GM18867 (cell line): Measurements from ENCODE around the gene ID3.
A peak's percentile ranks its signal among the peaks of the same experiment; 100 is the strongest.

Experiments
- ATAC-seq: cut with Tn5 transposase; IDR thresholded peaks from one replicate; pipeline ENCODE4 v1.9.1; 2021; ENCODE audit warnings: mild to moderate bottlenecking, moderate library complexity; ENCODE audit not compliant: unreplicated experiment

The ID3 gene

DNA sequence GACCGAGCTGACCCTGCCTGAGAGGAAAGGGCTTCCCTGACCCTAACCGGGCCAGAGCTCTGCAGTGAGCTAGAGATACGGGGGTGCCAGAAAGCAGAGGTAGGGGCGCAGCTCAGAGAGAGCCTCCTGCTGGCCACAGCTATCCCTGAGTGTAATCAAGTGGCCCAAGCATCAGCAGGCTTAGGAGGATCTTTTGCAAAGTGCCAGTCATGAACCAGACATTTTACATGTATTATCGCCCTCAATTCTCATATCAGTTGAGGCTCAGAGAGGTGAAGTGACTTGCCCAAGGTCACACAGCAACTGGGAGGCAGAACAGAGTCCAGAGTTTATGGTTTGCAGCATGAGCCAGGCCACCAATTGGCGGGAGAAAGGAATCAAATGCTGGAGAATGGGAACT, 7.0 kb upstream of the ID3 start:
- no peak for ATAC-seq

DNA sequence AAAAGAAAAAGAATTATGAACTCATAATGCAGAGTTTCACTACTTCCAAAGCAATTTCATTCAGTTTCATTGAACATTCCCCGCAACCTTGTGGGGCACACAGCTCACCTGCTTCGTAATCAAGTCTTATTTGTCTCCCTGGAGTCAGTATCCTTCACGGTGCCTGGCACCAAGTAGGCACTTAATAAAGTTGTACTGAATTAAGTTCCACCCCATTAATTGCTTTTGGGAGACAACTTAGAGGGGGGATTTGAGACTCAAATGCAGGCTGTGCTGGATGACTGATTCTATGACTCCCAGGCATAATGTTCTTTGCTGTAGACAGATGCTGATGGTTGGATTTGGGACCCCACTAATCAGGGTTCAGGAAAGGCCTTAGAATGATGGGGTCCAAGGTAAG, 6.5 kb upstream of the ID3 start:
- ATAC-seq = no peak

DNA sequence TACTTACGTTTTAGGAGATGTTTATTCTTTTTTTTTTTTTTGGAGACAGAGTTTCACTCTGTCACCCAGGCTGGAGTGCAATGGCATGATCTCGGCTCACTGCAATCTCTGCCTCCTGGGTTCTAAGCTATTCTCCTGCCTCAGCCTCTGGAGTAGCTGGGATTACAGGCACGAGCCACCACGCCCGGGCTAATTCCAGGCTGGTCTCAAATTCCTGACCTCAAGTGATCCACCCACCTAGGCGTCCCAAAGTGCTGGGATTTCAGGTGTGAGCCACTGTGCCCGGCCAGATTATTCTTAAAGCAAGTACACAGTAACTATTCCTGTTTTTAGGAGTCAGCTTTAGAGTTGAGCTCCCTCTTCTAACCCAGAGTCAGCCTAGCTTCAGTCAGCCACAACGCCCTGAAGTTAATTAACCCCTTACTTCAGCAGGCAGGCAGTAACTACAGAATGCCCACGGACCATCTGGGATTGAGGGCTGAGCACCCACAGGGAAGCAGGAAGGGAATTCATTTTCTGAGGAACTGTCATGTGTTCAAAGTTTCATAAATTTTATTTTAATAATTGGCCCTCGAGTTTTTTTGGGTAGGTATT, 5.3 kb upstream of the ID3 start:
- ATAC-seq = no peak

DNA sequence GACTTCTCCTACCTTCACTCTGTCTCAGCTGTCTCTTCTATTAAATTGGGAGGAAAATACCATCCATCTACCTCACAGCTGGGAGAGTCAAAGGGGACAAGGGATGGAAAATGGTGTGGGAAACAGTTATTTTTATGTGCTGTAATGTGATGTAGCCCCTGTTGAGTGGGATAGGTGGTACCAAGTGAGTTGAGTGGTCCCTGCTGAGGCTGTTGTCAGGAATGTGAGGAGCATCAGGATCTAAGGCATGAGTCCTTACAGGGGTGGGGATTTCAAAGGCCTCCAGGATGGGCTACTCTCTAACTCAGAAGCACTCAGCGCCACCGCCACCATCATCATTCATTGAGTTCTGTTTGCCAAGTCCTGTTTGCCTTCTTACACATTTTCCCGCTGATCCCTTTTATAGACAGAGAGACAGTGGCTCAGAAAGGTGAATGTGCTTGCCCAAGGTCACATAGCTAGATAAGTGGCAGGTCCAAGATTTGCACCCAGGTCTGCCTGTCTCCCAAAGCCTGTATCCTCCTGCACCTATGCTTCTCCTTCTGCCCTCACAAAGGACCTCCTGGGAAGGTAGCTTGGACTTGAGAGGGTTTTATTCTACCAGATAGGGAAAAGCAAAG, 4.6 kb upstream of the ID3 start:
- no peak for ATAC-seq

DNA sequence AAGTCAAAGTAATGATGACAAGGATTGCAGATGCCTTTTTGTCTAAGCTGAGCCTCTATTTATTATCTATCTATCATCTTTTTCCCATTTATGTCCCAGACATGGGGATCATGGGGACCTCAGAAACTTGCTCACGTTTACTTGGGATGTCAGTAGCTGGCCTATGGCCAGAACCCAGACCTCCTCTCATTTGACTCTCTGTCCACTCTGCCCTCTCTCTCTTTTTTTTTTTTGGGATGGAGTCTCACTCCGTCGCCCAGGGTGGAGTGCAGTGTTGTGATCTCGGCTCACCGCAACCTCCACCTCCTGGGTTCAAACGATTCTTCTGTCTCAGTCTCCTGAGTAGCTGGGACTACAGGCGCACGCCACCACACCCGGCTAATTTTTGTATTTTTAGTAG, 3.7 kb upstream of the ID3 start:
- ATAC-seq = no peak

DNA sequence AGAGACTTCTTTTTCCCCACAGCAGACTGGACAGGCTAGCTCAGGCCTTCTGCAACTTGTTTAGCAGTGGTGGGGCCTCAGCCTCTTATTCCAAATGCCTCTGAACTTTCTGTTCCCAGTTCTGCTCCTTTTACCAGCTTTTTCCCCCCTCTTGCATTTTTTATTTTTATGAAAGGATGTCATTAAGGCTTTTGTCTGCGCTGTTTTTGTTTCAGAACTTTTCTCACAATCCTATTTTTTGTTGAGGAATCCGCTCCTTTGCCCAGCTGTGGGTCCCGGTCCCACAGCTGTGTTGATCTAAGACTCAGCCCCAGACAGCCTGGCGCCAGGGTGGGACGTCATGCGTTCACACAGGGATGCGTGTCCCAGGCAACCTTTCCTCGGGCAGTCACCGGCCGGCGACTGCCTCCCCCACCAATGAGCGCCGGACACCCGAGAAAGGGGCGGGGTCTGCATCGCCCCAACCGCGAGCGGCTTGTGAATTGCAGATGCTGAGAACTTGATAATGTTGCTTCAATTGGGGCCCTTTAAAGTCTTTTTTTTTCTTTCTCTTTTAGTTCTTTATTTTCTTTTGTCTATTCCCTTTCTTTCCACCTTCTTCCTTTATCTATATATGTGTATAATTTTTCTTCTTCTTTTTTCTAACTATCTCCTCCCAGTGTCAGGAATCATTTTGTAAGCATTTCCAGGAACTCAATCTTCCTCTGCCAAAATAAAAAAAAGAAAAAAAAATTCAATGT, 3.0 kb upstream of the ID3 start:
- ATAC-seq = no peak

DNA sequence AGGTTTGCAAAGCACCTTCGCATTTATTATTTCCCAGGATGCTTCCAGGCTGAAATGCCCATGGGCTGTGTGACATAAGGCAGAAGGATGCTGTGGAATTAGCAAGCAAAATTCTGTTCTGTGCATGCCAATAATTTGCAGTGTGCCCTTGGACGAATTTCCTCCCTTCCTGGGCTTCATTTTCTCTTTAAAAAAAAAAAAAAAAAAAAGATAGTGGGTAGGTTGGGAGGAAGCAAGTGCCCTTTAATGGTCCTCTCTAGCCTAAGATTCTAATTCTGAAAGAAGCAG, 2.5 kb upstream of the ID3 start:
- no peak for ATAC-seq

DNA sequence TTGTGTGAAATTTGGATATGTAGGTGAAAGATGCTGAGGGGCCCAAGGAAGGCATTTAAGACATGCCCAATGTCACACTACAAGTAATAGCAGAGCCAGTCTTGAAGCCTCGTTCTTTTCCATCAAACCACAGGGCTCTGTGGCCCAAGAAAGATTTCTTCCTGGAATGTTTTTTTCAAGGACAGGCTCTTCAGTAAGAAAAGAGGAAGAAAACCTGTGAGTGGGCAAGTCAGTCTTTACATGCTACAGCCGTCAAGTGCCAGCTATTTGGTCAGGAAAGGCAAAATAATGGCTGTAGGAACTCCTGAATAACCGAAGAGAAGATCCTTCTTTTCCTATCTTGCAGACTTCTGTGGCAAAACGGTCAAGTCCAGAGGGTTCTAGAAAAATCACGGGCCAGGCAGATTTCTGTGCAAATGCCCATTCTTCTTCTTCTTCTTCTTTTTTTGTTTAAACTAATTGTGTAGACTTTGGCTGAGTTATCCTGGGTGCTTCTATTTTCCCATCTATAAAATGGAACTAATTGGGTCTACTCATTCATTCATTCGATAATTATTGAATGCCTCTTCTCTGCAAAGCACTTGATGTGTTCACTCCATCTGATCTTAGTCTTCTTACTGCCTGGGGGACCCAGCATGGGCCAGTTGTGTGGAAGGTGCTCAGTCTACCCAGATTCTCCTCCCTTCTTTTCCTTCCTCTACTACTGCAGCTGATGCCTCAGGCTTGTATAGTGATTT, 1.9 kb upstream of the ID3 start:
- ATAC-seq = no peak

DNA sequence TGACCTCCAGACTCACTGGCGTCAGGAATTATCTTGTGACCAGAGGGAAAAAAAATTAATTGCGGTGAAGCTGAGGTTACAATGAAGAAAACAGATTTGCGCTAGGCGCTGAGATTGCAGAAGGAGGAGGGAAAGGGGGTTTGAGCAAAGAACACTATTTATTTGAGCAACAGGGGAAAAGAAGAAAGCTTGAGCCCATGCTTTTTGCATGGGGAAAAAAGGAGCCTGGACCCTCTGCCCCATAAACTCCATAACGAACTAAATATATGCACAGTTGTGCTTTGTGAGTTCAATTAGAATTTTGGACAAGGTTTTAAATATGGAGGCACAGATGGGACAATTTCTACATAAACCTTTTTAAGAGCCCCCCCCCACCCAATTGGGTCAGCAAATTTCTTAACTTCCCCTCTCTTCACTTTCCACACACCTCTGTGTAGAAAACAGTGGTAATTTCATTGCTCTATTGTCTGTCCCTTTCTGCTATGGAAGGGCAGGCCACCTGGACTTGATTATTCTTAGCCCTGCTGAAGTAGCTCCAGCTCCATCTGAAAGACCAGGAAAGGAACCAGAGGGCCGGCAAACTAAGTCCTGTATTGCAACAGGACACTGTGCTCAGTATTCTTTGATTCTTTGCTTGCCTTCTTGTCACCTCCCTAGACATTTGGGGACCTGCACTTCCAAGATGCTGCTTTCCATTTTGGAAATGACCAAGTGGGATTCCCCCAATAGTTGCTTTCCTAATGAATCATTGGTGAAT, 862 bp upstream of the ID3 start:
- no peak for ATAC-seq

DNA sequence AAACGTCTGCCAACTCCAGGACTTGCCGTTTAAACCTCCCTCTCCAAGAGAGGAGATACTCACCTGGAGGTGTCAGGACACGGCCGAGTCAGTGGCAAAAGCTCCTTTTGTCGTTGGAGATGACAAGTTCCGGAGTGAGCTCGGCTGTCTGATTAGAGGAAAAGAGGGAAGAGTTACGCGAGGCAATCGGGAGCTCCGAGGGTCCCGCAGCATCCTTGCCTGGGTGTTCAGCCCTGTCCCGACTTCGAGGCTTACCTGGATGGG, 497 bp downstream of the ID3 start:
- no peak for ATAC-seq

DNA sequence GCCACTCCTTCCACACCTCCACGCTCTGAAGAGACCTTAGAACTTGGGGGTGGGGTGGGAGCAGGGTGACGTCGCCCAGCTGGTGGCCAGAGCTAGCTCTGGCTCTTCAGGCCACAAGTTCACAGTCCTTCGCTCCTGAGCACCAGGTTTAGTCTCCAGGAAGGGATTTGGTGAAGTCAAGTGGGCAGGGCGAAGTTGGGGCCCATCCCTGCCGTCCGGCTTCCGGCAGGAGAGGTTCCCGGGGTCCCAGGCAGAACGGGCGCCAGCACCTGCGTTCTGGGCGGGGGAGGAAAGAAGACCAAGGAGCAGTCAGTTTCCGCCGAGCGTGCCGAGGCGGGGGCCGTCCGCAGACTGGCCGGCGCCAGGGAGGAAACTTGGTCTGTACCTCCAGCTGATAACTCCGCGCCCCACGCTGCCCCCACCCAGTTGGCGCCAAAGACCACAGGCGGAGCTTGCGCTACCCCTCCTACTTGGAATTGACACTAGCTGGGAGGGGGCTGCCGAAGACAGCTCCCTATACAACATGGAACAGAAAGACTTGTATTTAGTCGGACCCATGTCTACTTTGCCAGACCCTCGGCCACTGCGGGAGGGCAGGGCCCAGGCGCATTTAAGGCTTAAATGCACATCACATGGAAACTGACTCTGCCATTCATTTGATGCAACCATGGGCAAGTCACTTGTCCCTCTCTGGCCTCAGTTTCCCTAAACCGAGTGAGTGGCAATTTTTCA, 995 bp downstream of the ID3 start:
- no peak for ATAC-seq

DNA sequence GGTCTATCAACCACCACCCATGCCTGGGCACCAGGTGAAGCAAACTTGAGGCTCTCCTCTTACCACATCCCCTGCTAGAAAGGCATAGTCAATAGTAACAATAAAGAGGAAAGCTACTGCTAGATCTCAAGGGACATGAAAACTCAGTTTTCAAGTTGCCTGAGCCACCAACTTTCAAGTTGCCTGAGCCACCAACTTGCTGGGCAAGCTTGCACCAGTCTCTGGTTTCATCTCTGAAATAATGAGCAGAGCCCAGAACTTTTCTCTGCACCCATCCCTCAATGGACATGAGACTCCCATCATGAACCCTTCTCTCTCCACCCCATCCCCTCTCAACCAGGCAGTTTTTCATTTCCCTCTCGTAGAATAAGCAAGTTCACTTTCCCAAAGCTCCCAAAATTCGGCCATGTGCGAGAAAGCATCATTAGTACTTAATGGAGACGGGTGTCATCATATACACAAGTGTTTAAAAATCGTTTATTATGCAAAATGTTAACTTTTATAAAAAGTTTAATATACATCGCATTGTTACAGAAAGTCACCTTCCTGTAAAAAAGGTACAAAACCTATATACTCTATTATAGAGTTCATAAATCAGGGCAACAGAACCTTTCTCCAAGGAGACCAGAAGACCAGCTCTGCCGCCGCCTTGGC, 1.7 kb downstream of the ID3 start:
- no peak for ATAC-seq

DNA sequence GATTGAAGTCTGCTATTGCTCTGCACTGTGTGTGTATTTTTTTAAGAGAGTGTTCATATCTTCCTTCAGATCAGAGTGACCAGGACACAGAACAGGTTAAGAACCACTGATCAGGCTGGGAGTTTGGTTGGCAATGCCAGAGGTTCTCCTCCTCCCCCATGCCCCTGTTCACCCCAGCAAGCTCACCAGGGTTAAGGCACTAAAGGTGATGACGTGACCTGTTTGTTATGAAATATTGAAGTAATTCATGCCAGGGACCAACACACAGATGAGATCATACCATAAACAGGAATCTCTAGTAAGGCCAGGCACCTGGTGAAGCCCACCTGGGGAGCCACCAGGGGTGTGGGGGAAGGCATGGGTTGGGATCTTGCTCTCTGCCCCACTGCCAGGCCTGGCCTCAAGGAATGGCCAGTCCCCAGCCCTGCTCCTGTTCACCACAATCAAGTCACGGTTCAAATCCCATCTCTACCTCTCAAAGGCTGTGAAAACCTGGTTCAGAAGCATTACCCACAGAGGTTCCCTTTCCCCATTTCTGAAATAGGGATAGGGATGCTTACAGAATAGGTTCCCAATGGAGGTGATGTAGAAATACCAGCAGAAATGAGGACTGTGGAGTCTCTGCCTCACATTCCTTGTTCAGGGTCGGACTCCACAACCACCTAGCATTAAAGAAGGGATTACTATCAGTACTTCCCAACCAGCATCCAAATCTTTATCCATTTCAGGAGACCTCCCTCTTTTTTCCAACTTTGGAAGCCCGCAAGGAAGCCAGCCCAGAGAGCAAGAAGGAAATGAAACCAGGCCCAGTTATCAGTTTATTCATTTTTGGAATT, 2.4 kb downstream of the ID3 start:
- ATAC-seq = no peak

DNA sequence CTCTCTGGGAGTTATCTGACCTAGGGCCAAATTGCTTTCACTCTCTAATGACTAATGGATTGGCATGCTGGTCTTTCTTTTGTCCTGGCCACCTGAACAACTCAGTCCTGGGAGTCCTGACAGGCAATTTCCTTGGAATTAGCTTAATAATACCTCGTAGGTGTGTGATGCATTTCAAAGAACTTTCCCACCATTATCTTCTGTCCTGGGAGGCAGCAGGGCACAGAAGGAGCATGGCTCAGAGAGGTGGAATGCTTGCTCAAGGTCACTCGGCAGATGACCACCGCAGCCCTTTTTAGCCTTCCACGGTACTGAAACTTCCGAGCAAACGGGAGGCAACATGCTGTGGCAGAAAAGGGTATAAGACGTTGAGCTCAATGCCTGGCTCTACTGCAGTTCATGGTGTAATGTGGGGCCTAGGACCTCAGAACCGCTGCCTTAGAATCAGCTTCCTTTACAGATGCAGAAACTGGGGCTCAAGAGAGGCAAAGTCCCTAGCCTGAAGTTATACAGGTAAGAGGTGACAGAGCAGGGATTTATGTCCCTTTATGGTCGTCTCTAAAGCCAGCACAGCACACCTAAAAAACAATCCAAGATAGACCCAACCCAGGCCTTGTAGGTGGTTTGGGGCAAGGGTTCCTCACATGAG, 3.2 kb downstream of the ID3 start:
- ATAC-seq = no peak

DNA sequence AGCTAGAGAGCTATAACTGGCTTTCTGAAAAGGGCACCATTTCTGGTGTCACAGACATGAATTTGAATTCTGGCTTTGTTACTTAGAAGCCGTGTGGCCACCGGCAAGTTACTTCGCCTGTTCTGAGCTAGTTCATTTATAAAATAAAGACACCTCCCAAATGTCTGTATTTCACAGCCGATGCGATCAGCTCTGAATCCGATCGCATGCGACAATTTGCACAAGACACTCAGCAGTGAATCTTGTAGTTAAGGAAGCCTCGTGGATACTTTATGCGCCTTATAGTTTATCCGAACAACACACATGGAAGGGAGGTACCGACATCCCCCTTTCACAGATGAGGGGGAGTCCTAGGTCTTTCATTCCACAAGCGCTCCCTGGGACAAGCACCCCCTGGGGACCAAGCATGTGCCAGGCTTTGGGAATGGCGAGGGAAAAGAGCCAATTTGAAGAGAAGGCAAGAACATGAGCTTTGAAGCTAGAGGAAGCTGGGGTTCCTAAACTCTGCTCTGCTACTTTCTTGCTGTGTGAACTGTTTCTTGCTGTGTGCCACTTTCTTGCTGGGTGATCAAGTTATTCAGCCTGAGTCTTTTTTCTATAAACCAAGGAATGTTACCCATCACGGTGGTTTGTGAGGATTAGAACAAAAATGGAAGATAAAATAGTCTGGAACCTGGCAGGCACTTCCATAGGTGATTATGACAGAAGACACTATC, 3.9 kb downstream of the ID3 start:
- no peak for ATAC-seq

DNA sequence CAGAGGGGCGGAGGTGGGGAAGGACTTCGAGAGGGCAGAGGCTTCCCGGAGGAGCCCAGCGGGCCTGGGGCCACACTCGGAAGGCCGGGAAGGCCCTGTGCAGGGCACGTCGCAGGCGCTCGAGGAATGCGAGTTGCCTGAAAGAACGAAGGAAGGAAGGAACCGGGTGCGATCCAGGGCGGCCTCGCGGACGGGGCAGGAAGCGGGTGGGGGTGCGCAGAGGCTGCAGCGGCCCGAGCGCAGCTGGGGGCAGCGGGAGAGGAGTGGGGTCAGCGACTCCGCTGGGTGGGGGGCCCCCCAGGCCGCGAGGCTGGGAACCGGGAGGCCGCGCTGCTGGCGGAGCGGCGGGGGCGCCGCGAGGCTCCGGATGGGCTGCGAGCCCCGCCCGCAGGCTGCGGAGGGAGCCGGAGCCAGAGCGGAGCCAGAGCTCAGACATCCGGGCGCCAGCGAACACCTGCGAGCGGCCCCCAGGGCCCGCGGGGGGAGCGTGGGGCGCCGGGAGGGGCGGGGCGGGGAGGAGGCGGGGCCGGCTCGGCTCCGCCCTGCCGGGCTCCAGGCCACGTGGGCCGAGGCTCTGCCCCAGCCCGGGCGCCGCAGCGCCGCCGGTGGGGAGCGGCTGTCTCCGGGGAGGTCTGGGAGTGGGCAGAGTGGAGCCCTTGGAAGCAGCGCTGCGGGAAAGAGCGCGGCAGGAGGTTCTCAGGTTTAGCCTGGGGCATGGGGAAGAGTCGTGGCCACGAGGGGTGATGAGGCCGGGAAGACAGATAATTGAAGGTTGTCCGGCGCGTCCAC, 4.6 kb downstream of the ID3 start:
- peak; percentile 52 for ATAC-seq

DNA sequence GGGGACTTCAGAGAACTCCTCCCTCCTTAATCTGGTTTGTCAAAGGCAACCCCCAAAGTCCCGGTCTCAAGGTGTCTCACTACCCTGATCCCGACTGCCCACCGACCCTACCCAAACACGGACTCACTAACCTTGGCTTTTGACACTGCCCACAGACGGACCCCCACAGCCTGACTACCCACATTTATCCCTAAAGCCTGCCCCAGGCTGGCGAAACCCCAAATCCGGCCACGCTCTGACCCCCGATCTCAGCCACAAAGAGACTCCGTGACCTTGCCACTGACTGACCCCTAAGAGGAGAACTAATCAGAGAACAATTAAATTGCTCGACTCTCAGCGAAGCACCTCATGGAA, 5.2 kb downstream of the ID3 start:
- no peak for ATAC-seq
